ENCODE data around the gene PTCD2. TPM values are rescaled to one million over a fixed set of nuclear protein-coding genes. Genes with fewer than 3 reads are reported as not detected.

Gene PTCD2, protein sequence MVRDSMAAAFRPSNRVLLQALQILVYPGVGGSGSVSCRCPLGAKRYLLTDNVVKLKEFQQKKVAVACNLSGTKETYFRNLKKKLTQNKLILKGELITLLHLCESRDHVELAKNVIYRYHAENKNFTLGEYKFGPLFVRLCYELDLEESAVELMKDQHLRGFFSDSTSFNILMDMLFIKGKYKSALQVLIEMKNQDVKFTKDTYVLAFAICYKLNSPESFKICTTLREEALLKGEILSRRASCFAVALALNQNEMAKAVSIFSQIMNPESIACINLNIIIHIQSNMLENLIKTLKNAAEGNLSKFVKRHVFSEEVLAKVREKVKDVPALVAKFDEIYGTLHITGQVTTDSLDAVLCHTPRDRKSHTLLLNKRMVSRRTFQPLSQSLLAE
- 1 to 10 TPM; 1.5 to 9.5 (median 2.9) TPM for total RNA-seq

DNA sequence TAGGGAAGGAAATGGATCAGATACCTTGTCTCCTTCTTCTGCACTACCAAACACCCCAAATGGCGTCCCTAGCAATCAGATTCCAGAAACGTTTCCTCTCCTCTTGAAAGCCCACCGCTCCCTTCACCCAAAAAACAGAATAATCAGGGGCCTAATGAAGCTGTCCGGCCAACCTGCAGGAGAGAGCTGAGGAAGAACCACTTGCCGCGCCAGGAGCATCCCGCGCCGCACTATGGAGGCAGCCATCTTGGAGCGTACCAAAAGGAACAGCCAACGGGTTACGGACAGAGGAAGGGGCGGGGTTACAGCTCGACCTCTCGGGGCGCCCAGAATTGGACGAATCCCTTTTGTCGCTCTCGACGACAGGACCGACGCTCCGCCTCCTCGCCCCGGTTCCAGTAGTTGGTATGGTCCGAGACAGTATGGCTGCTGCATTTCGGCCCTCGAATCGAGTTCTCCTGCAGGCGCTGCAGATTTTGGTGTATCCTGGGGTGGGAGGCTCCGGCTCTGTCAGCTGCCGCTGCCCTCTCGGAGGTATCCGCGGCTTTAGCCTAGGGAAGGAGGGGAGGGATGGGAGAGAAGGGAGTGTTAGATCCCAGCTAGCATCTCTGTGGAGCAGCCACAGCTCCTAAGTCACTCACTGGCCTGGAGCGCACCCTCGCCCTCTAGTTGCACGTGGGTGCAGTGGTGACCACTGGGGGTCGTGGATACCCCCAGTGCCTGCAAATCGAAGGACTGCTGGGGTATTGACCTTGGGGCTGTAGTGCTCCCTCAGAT, at the start of gene PTCD2, which contains the start of gene MRPS27:
PTCD2 (plus strand) TSS at position 398 of the 777 bp plus-strand sequence; CDS start at position 408, 10 bp downstream.
MRPS27 (minus strand) TSS at position 265 of the 777 bp plus-strand sequence; CDS start at position 246, 19 bp downstream.
- intact Hi-C loops (cut with DNase I; ENCODE audit: low total_unique reads): no loop called here
- Histone ChIP-seq H3K9me3 (no peaks in the 10 kb centered on the region), H3K27ac (peak within 1 kb of the TSS; percentile 77 to 90 (median 82)), H3K27me3 (no peaks in the 10 kb centered on the region), H3K4me3 (peak within 1 kb of the TSS; percentile 57 to 83 (median 65)), H3K36me3 (peaks cover 0 to 4% (median 0%) of the 10 kb centered on the region in 4 donors), H3K4me1 (peaks cover 0 to 26% (median 11%) of the 10 kb centered on the region in 4 donors)
- DNase-seq: peak; percentile 97
- 0% methylated on average over 39 of the region's 40 CpGs; no CpG with 5 or more reads in 1 of the 2 donors for WGBS, 2 donors (ENCODE audit: low coverage in 1 of 2)
- TF ChIP-seq POLR2AphosphoS5 (IDR thresholded peaks at IDR 0.05) (peak in 2 of 3 donors; percentile 79 to 85), POLR2A (IDR thresholded peaks at IDR 0.05) (peak; percentile 55), EP300 (IDR thresholded peaks at IDR 0.05; ENCODE audit: low read depth) (no peak)
- TF ChIP-seq, protein P1, sequence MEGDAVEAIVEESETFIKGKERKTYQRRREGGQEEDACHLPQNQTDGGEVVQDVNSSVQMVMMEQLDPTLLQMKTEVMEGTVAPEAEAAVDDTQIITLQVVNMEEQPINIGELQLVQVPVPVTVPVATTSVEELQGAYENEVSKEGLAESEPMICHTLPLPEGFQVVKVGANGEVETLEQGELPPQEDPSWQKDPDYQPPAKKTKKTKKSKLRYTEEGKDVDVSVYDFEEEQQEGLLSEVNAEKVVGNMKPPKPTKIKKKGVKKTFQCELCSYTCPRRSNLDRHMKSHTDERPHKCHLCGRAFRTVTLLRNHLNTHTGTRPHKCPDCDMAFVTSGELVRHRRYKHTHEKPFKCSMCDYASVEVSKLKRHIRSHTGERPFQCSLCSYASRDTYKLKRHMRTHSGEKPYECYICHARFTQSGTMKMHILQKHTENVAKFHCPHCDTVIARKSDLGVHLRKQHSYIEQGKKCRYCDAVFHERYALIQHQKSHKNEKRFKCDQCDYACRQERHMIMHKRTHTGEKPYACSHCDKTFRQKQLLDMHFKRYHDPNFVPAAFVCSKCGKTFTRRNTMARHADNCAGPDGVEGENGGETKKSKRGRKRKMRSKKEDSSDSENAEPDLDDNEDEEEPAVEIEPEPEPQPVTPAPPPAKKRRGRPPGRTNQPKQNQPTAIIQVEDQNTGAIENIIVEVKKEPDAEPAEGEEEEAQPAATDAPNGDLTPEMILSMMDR (IDR thresholded peaks at IDR 0.05): peak in 1 of 5 experiments; percentile 21
- in situ Hi-C loops (cut with MboI; ENCODE audit: low pct_ligation_motif_present in 1 of 4, low pct_unique_long_range_greater_than_20kb in 1 of 4, low sequenced_read_pairs in 3 of 4): loop anchor here in 2 of 4 donors (10.0 to 25.0 kb wide), 3 partner anchors 185 to 535 kb away; no protein-coding TSS in a partner anchor

DNA sequence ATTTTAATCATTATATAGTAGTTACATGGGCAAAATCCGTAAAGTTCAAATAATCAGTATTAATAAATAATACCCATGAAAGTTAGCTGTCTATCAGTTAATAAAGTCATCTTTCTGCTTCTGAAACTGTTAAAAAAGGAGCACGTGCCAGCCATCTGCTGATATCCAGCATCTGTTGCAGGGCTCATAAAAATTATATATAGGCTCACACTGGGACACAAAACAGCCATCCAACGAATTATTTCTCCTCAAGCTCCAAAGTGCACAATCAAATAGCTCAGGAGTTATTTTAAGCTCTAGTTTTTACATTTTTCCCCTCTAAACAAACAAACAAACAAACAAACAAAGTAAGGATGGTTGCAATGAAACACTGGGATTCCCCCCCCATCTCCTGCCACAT, 48.5 kb upstream of the PTCD2 start:
- H3K4me3 ChIP-seq: no peak overlapping the region
- intact Hi-C loops (cut with DNase I; ENCODE audit: low total_unique reads): no loop called here
- in situ Hi-C loops (cut with MboI; ENCODE audit: low pct_ligation_motif_present in 1 of 4, low pct_unique_long_range_greater_than_20kb in 1 of 4, low sequenced_read_pairs in 3 of 4): no loop called here
- H3K27me3 ChIP-seq: no peaks in the 10 kb centered on the region
- TF ChIP-seq, protein P1 (IDR thresholded peaks at IDR 0.05): no peak
- no peak for TF ChIP-seq POLR2A (IDR thresholded peaks at IDR 0.05)
- TF ChIP-seq EP300 (IDR thresholded peaks at IDR 0.05; ENCODE audit: low read depth): no peak
- no peak for TF ChIP-seq POLR2AphosphoS5 (IDR thresholded peaks at IDR 0.05)
- no peak overlapping the region for H3K27ac ChIP-seq
- 62 to 66% methylated on average over 3 of the region's 3 CpGs for WGBS, 2 donors (ENCODE audit: low coverage in 1 of 2)
- peaks cover 0 to 6% (median 0%) of the 10 kb centered on the region in 4 donors for H3K4me1 ChIP-seq
- no peaks in the 10 kb centered on the region for H3K9me3 ChIP-seq
- no peak for DNase-seq
- H3K36me3 ChIP-seq: no peaks in the 10 kb centered on the region

DNA sequence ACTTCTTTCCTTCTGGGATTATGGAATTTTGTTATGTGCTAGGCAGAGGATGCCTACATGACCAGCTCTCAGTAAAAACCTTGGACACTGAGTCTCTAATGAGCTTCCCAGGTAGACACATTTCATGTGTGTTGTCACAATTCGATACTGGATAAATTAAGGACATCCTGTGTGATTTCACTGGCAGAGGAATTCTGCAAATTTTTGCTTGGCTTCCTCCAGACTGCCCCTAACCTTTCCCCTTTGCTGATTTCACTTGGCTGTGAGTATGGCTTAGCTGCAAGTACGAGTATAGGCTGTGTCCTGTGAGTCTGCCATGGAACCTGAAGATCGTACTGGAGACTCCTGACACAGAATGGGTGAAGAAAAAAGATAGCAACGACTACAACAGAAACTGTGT, 47.8 kb upstream of the PTCD2 start:
- in situ Hi-C loops (cut with MboI; ENCODE audit: low pct_ligation_motif_present in 1 of 4, low pct_unique_long_range_greater_than_20kb in 1 of 4, low sequenced_read_pairs in 3 of 4) (no loop called here), intact Hi-C loops (cut with DNase I; ENCODE audit: low total_unique reads) (no loop called here)
- H3K4me1 ChIP-seq: peaks cover 0 to 6% (median 0%) of the 10 kb centered on the region in 4 donors
- no peaks in the 10 kb centered on the region for H3K9me3 ChIP-seq
- H3K36me3 ChIP-seq: no peaks in the 10 kb centered on the region
- H3K27me3 ChIP-seq: no peaks in the 10 kb centered on the region
- no peak overlapping the region for H3K27ac ChIP-seq
- WGBS, 2 donors (ENCODE audit: low coverage in 1 of 2): 87% methylated on average over 4 of the region's 4 CpGs; no CpG with 5 or more reads in 1 of the 2 donors
- DNase-seq: no peak
- H3K4me3 ChIP-seq: no peak overlapping the region
- TF ChIP-seq POLR2A (IDR thresholded peaks at IDR 0.05) (no peak), EP300 (IDR thresholded peaks at IDR 0.05; ENCODE audit: low read depth) (no peak), POLR2AphosphoS5 (IDR thresholded peaks at IDR 0.05) (no peak)
- TF ChIP-seq, protein P1 (IDR thresholded peaks at IDR 0.05): no peak

DNA sequence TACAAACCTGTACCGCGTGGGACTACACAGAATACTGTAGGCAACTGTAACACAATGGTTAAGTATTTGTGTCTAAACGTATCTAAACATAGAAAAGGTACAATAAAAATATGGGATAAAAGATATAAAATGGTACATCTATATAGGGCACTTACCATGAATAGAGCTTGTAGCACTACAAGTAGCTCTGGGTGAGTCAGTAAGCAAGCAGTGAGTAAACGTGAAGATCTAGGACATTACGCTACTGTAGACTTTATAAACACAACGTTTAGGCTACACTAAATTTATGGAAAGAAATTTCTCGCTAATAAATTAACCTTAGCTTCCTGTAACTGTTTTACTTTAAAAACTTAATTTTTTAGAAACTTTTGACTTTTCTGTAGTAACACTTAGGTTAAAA, 46.6 kb upstream of the PTCD2 start:
- DNase-seq: no peak
- Histone ChIP-seq H3K27me3 (no peaks in the 10 kb centered on the region), H3K4me1 (peaks cover 0 to 6% (median 0%) of the 10 kb centered on the region in 4 donors), H3K9me3 (no peaks in the 10 kb centered on the region), H3K36me3 (no peaks in the 10 kb centered on the region), H3K4me3 (no peak overlapping the region), H3K27ac (no peak overlapping the region)
- 86 to 88% methylated on average over 7 of the region's 7 CpGs for WGBS, 2 donors (ENCODE audit: low coverage in 1 of 2)
- TF ChIP-seq EP300 (IDR thresholded peaks at IDR 0.05; ENCODE audit: low read depth) (no peak), POLR2AphosphoS5 (IDR thresholded peaks at IDR 0.05) (no peak), POLR2A (IDR thresholded peaks at IDR 0.05) (no peak)
- TF ChIP-seq, protein P1 (IDR thresholded peaks at IDR 0.05): no peak
- in situ Hi-C loops (cut with MboI; ENCODE audit: low pct_ligation_motif_present in 1 of 4, low pct_unique_long_range_greater_than_20kb in 1 of 4, low sequenced_read_pairs in 3 of 4) (no loop called here), intact Hi-C loops (cut with DNase I; ENCODE audit: low total_unique reads) (no loop called here)
